Progenitor cell of endocrine pancreas (in vitro differentiated cells): ENCODE data around the gene EXD1. TPM values are rescaled to one million over a fixed set of nuclear protein-coding genes. Genes with fewer than 3 reads are reported as not detected.
"Not testable (repeated sequence)": the region's sequence is repeated elsewhere in the genome, so short reads cannot be mapped to it uniquely, and the experiment has no call there.

Source experiments
- DNase-seq: peaks from one replicate; pipeline ENCODE4 v3.0.0; 2021; ENCODE audit warnings: low spot score; ENCODE audit not compliant: unreplicated experiment
- H3K27ac Mint-ChIP-seq: 2 replicates; pipeline ENCODE4 v1.8.0; 2021; ENCODE audit warnings: mild to moderate bottlenecking, moderate library complexity, mixed read lengths
- H3K27me3 Mint-ChIP-seq: 2 replicates; pipeline ENCODE4 v1.8.0; 2021; ENCODE audit warnings: mixed read lengths
- H3K36me3 Mint-ChIP-seq: 2 replicates; pipeline ENCODE4 v1.8.0; 2022; ENCODE audit warnings: mixed read lengths; ENCODE audit not compliant: insufficient read depth
- H3K4me1 Mint-ChIP-seq: 2 replicates; pipeline ENCODE4 v1.8.0; 2021; ENCODE audit warnings: low read depth, mixed read lengths
- H3K4me3 Mint-ChIP-seq: 2 replicates; pipeline ENCODE4 v1.8.0; 2021; ENCODE audit warnings: low read depth, mild to moderate bottlenecking, moderate library complexity, mixed read lengths
- H3K9me3 Mint-ChIP-seq: 2 replicates; pipeline ENCODE4 v1.8.0; 2021; ENCODE audit warnings: low read depth, mixed read lengths
- total RNA-seq: library from RNA; stranded (reverse); gene quantifications from 2 replicates; pipeline ENCODE4 v1.2.1, GENCODE V29; 2021
- TF ChIP-seq, protein P1 (sequence below): fragments of 200-600 bp; sonication (generic); IDR thresholded peaks from one replicate; pipeline ENCODE4 v1.5.0; 2021; ENCODE audit warnings: antibody characterized with exemption, mild to moderate bottlenecking; ENCODE audit not compliant: unreplicated experiment

Gene EXD1
- total RNA-seq, 1 donor from 2014 or later = not detected

DNA sequence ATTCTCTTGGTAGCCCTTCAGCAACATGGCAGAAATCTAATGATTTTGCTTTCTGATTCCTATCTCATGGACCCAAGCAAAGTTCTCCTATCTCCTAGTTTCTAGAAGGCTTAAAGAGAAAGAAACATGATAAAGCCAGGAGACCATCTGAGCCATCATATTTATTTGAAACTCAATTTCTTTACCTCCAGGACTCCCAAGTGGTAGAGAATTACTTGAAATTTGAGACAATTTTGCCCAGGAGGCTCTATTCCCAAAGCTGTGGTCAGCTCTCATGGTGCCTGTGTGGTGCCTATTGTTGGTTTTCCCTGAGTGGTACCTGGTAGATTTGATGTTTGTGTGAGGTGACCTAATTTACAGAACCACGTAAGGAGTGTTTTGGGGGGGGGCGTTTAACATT, 39.3 kb upstream of the EXD1 start:
- H3K27ac Mint-ChIP-seq = no peak overlapping the region
- no peak for DNase-seq
- no peaks in the 10 kb centered on the region for H3K4me1 Mint-ChIP-seq
- H3K9me3 Mint-ChIP-seq = no peaks in the 10 kb centered on the region
- H3K36me3 Mint-ChIP-seq = peaks cover 14% of the 10 kb centered on the region
- H3K27me3 Mint-ChIP-seq = no peaks in the 10 kb centered on the region
- H3K4me3 Mint-ChIP-seq = no peak overlapping the region
- TF ChIP-seq, protein P1, sequence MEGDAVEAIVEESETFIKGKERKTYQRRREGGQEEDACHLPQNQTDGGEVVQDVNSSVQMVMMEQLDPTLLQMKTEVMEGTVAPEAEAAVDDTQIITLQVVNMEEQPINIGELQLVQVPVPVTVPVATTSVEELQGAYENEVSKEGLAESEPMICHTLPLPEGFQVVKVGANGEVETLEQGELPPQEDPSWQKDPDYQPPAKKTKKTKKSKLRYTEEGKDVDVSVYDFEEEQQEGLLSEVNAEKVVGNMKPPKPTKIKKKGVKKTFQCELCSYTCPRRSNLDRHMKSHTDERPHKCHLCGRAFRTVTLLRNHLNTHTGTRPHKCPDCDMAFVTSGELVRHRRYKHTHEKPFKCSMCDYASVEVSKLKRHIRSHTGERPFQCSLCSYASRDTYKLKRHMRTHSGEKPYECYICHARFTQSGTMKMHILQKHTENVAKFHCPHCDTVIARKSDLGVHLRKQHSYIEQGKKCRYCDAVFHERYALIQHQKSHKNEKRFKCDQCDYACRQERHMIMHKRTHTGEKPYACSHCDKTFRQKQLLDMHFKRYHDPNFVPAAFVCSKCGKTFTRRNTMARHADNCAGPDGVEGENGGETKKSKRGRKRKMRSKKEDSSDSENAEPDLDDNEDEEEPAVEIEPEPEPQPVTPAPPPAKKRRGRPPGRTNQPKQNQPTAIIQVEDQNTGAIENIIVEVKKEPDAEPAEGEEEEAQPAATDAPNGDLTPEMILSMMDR = no peak

DNA sequence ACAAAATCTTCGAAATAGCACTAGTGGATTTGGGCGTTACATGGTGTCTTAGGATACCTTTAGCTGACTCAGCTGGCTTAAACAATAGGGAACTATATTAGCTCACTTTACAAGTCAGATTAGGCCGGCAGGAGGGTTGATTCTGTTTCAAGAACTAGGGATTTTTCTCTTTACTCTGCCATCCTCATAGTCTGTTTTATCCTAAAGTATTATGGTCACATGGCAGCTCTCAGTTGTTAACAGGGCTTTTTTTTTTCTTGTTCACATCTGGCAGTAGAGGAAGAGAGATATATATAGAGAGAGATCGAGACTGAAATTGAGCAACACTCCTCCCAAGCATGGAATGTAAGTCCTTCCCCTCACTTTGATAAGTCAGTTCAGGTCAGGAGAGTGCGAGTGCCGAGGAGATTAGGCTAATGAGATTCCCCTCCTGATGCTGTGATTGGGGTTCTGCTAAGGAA, 33.4 kb upstream of the EXD1 start:
- Mint-ChIP-seq H3K4me1 (peaks cover 13% of the 10 kb centered on the region), H3K9me3 (no peaks in the 10 kb centered on the region), H3K36me3 (peaks cover 20% of the 10 kb centered on the region), H3K27ac (no peak overlapping the region), H3K4me3 (no peak overlapping the region), H3K27me3 (no peaks in the 10 kb centered on the region)
- TF ChIP-seq, protein P1 = no peak
- no peak for DNase-seq

DNA sequence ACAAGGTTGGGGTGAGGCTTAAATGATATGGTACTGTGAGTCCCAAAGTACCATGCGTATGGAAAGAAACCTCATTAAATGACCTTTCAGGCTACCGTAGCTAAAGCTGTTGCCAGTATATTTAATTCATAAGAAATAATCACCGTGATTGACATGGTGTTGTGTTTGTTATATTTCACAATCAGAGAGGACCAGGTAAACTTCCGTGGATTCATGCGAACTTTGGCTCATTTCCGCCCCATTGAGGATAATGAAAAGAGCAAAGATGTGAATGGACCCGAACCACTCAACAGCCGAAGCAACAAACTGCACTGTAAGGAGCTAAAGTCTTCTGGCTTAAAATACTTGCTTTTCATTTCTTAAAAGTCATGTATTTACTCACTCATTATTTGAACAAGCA, 32.0 kb upstream of the EXD1 start:
- H3K27me3 Mint-ChIP-seq = no peaks in the 10 kb centered on the region
- H3K27ac Mint-ChIP-seq = no peak overlapping the region
- TF ChIP-seq, protein P1 = no peak
- no peak for DNase-seq
- peaks cover 19% of the 10 kb centered on the region for H3K36me3 Mint-ChIP-seq
- no peak overlapping the region for H3K4me3 Mint-ChIP-seq
- peaks cover 27% of the 10 kb centered on the region for H3K4me1 Mint-ChIP-seq
- no peaks in the 10 kb centered on the region for H3K9me3 Mint-ChIP-seq

DNA sequence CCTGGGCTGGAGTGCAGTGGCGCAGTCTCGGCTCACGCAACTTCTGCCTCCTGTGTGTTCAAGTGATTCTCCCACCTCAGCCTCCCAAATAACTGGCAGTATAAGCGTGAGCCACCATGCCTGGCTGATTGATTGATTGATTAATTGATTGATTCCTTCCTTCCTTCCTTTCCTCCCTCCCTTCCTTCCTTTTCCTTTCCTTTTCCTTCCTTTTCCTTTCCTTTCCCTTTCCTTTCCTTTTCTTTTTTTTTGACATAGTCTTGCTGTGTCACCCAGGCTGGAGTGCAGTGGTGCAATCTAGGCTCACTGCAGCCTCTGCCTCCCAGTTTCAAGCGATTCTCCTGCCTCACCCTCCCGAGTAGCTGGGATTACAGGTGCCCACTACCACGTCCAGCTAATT, 30.4 kb upstream of the EXD1 start:
- Mint-ChIP-seq H3K36me3 (peaks cover 14% of the 10 kb centered on the region), H3K4me1 (peaks cover 40% of the 10 kb centered on the region)
- H3K27me3 Mint-ChIP-seq, H3K9me3 Mint-ChIP-seq, H3K27ac Mint-ChIP-seq, DNase-seq, H3K4me3 Mint-ChIP-seq: not testable (repeated sequence)

DNA sequence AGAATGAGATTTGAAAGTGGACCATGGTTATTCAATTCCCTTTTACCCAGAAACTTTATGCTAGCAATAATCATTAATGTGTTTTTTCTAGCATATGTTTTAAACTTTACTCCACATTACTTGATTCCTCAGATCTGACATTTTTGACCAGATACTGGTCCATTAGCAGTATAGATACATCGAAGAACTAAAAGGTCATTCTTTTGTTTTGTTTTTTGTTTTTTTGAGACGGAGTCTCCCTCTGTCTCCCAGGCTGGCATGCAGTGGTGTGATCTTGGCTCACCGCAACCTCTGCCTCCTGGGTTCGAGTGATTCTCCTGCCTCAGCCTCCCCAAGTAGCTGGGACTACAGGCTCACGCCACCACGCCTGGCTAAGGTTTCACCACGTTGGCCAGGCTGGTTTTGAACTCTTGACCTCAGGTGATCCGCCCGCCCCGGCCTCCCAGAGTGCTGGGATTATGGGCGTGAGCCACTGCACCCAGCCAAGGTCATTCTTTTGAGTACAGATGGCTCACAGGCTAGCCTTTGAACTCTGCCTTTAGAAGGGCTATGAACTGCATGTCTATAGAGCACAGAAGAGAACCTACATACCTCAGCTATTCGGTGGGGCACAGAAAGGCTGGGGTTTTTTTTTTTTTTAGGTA, 29.1 kb upstream of the EXD1 start:
- H3K36me3 Mint-ChIP-seq = peaks cover 15% of the 10 kb centered on the region
- H3K4me3 Mint-ChIP-seq = peak overlapping the region; percentile 9
- no peak for DNase-seq
- no peaks in the 10 kb centered on the region for H3K27me3 Mint-ChIP-seq
- H3K27ac Mint-ChIP-seq = no peak overlapping the region
- TF ChIP-seq, protein P1 = no peak
- peaks cover 42% of the 10 kb centered on the region for H3K4me1 Mint-ChIP-seq
- H3K9me3 Mint-ChIP-seq = no peaks in the 10 kb centered on the region
